ENCODE data around the gene HCK.
"Not testable (repeated sequence)": the region's sequence is repeated elsewhere in the genome, so short reads cannot be mapped to it uniquely, and the experiment has no call there.

The HCK gene

GRCh38 chr20:32108814-32109391, 56.9 kb downstream of the HCK start:
- DNase-seq (ENCODE audit: low read depth) = no peak

GRCh38 chr20:32109392-32110172, 57.5 kb downstream of the HCK start, which contains the start of gene TM9SF4:
Gene TM9SF4 (plus strand): TSS chr20:32109714. CDS start chr20:32109741, 27 bp downstream.
- peak; percentile 82 for DNase-seq (ENCODE audit: low read depth)

DNA sequence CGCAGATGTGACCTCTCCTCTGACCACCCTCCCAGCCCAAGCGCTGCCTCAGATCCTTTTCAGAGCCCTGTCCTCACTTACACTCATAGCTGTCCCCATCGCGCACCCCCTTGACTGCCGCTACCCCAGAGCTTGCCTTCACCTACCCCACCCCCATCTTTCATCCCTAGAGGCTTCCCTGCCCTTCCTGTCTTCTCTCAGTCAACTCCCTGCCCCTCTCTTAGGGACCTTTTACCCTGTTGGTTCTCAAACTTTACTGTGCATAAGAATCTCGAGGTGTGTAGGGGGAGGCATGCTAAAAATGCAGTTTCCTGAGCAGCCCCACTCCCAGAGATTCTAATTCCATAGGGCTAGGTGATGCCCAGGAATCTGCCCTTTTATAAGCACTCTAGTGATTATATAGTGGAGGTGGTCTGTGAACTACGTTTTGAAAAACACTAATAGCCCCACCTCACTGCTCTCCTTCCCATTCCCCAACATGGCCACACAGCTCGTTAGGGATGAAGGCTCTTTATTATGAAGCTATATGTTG, 58.2 kb downstream of the HCK start:
- DNase-seq (ENCODE audit: low read depth) = peak; percentile 2

GRCh38 chr20:32110727-32111126, 58.7 kb downstream of the HCK start:
- no peak for DNase-seq (ENCODE audit: low read depth)

DNA sequence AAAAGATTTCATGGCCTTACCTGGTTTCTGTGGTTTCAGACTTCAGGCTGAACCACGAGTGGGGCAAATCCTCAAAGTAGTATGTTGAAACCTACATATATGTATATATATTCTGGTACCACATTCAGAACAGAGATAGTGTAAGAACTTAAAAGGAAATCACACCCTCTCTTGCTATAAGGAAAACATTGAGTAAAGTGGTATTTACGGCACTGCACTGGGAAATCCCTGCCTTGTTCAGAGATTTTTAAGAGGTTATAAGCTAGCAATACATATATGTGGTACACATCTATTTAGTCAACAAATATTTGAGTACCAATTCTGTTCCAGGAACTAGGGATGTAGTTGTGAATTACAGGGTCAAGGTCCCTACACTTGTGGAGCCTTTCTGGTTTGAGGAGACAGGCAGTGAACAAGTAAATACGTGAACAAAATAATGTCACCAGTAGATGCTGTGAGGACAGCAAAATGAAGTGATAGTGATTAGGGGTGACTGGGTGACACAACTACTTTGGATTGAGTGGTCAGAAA, 59.2 kb downstream of the HCK start:
- no peak for DNase-seq (ENCODE audit: low read depth)

DNA sequence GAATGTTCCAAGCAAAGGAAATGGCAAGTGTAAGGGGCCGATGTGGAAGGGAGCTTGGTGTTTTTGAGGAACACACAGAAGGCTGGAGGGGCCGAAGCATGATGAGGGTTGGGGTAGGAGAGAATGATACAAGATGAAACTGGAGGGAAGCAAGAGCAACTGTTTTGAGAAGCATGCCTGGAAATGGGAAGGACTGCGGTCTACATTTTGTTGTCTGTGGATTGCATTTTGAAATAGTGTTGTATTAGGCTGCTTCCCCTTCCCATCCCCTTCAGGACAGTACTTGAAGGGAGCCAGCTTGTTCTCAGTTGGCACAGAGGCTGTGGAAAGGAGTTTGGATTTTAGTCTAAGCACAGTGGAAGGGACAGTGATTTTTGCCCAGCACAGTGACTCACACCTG, 59.7 kb downstream of the HCK start:
- no peak for DNase-seq (ENCODE audit: low read depth)

DNA sequence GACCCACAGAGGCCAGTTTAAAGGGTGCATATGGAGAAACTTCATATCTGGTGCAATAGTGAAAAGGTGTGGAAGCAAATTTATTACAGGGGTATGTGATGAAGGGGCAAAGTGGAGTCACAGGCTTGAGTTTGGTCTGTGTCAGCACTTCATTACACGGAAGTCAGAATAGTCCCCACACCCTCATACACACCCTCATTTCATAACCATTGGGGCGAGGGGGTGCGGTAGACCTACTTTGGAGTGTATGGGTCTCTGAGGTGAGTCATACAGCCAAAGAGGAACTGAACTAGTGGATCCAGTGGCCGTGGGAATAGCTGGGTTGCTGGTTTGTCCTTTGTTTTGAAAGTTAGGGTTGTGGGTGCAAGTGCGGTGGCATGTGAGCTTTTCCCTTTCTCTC, 60.8 kb downstream of the HCK start:
- DNase-seq (ENCODE audit: low read depth) = no peak

DNA sequence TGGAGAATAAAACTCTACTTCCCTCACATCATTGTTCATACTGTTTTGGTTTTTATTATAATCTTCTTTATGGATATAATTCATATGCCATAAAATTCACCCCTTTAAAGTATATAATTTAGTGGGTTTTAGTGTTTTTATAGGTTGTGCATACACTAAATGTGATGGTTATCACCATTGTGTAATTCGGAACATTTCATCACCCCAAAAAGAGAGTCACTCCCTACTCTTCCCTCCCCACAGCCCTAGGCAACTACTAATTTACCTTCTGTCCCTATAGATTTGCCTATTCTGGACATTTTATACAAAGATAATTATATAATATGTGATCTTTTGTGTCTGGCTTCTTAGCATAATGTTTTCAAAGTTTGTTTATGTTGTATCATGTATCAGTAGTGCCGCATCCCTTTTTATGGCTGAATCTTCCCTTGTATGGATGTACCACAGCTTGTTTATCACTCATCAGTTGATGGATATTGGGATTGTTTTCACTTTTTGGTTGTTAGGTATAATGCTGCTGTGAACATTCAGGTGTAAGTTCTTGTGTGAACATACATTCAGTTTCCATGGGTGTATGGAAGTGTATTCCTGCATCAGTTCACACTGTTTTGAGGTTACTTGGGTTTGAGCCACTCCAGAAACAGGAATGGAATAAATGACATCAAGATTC, 61.7 kb downstream of the HCK start:
- no peak for DNase-seq (ENCODE audit: low read depth)

DNA sequence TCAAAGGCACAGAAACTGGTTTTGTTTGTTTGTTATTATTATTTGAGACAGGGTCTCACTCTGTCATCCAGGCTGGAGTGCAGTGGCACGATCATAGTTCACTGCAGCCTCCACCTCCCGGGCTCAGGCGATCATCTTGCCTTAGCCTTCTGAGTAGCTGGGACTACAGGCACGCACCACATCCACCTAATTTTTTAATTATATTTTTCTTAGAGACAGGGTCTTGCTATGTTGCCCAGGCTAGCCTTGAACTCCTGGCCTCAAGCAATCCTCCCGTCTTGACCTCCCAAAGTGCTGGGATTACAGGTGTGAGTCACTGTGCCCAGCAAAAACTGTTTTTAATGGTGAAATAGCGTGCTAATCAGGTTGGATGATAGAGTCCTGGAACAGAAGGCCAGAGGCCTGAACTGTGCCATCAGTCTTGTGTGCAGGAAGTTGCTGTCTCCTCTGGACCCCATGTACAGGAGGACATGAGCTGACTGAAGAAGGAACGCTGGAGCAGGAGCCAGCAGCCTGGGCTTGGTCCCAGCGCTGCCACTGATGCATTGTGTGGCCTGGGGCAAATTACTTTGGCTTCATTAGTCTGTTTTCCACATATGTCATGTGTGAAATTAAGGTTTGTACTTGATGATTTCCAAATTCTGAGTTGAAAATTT, 62.4 kb downstream of the HCK start:
- no peak for DNase-seq (ENCODE audit: low read depth)

DNA sequence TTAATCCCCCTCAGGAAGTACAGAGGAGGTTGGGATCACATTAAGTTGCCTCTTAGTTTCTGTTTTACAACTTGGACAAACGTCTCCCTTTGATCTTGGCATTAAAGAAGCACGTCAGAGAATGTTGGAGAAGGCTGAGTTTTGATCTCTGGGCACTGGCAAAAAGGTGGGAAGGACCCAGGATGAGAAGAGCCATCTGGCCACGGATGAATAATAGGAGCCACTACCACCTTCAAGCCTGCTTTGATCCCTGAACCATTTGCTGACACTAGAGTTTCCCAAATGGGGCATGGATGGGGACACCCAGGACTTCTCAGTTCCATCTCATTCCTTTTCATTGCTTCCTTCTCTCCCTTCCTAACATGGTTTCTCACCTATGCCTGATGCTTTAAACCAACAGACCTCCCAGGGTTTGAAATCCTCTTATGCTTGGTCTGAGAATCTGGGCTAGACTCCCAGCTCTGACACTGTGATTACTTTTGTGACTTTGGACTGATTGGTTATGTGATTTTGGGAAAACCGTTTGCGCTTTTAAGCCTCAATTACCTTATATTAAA, 63.2 kb downstream of the HCK start:
- DNase-seq (ENCODE audit: low read depth) = no peak

DNA sequence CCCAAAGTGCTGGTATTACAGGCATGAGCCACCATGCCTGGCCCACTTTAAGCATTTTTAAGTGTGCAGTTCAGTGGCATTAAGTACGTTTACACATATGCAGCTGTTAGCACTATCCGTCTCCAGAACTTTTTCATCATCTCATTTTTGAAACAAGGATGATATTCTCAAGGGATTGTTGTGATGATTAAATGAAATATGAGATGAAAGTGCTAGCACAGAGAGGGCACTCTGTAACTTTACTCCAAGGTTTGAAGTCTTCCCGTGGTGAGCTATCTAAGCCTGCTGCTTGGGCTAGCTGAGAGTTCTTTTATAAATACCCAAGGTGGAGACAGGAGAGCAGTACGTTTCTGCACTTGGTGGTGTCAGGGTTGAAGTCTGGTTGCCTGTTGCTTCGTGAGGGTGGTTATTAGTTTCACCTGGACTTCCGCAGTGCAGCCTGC, 64.1 kb downstream of the HCK start:
- DNase-seq (ENCODE audit: low read depth) = no peak

- DNase-seq (ENCODE audit: low read depth) = not testable (repeated sequence)
Observed at GRCh38 chr20:32116796-32117195, 64.8 kb downstream of the HCK start.

GRCh38 chr20:32118427-32118826, 66.4 kb downstream of the HCK start:
- not testable (repeated sequence) for DNase-seq (ENCODE audit: low read depth)

DNA sequence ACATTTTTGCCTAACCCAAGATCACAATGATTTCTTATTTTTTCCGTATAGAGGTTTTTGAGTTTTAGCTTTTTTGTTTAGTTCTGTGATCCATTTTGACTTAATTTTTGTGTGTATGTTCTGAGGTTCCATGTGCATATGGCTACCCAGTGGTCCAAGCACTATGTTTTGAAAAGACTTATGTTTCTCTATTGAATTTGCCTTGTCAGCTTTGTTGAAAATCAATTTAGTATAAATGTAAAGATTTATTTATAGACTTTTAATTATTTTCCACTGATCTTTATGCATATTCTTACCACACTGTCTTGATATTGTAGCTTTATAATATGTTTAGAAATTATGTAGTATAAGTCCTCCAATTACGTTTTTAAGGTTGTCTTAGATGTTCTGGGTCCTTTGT, 67.7 kb downstream of the HCK start:
- DNase-seq (ENCODE audit: low read depth) = no peak

DNA sequence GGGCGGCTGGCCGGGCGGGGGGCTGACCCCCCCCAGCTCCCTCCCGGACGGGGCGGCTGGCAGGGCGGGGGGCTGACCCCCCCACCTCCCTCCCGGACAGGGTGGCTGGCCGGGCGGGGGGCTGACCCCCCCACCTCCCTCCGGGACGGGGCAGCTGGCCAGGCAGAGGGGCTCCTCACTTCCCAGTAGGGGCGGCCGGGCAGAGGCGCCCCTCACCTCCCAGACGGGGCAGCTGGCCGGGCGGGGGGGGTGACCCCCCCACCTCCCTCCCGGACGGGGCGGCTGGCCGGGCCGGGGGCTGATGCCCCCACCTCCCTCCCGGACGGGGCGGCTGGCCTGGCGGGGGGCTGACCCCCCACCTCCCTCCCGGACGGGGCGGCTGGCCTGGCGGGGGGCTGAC, 69.9 kb downstream of the HCK start:
- DNase-seq (ENCODE audit: low read depth) = not testable (repeated sequence)

DNA sequence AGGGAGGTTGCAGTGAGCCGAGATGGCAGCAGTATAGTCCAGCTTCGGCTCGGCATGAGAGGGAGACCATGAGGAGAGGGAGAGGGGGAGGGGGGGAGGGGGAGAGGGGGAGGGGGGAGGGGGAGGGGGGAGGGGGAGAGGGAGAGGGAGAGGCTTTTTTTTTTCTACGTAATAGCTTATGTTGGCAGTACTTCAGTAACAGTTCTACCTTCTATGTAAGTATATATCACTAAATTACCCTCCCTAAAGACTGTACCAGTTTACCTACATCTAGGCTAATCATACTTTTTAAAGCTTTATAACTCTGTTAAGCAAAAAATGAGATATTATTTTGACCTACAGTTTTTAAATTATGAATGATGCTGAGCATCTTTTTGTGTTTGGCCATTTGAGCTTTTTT, 71.0 kb downstream of the HCK start:
- DNase-seq (ENCODE audit: low read depth) = no peak

DNA sequence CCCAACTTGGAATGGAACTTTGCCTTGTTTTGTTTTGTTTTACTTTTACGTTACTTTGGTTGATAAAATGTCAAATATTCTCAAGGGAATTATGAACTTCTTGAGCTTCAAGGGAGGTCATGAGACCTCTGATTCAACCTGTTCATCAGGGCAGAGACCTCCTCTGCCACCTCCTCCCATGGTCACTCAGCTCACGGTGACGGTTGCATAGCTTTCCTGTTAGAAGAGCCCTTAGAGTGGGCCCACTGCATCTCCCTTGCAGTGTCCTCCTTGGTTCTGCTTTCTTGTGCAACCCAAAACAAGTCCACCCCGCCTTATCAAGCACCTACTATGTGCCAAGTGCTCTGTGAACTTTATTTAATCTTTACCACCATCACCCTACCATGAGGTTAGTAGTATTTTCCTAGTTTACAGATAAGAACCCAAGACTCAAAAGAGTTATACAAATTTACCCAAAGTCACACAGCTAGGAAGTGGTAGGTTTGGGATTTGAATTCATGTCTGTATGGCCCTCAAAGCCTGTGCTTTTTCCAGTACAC, 72.9 kb downstream of the HCK start:
- no peak for DNase-seq (ENCODE audit: low read depth)

DNA sequence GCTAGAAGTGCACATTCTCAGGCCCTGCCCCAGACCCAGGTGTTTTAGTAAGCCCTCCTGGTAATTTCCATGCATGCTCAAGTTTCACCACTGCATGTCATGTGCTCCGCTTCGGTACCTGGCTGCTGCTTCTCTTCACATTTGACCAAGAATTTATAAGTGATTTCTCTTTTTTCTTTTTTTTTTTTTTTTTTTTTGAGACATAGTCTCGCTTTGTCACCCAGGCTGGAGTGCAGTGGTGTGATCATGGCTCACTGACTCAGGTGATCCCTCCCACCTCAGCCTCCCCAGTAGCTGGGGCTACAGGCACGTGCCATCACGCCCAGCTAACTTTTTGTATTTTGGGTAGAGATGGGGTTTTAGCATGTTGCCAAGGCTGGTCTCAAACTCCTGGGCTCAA, 73.5 kb downstream of the HCK start:
- DNase-seq (ENCODE audit: low read depth) = no peak

- no peak for DNase-seq (ENCODE audit: low read depth)
Observed at GRCh38 chr20:32126919-32127318, 74.9 kb downstream of the HCK start.

DNA sequence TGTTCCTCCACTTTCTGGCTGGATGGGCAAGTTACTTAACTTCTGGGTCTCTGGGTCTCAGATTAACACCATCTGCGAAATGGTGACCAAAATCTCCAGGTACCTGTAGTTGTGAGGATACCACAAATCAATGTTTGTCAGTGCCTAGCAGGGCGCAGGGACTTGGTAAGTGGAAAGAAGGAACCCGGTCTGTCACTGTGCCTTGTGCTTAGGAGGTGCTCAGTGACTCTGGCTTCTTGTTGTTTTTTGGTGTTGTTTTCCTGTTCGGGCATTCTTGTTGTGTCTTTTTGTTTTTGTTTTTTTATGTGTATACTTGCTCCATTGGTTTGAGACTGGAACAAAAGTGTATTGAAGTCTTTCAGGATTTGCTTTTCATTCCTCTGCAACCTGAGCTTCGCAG, 75.3 kb downstream of the HCK start:
- DNase-seq (ENCODE audit: low read depth) = no peak

DNA sequence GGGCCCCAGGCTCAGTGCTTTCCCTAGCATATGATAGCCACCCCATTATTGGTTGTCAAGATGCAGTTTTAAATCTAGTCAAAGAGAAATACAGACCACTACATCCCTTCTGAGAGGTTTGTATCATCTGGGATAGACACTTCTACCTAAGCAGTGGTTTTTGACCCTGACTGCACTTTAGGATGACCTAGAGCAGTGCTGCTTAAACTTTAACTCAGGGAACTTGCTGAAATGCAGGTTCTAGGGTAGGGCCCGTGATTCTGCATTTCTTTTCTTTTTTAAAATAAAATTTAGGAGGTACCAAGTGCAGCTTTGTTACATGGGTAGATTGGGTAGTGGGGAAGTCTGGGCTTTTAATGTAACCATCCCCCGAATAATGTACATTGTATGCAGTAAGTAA, 76.1 kb downstream of the HCK start:
- DNase-seq (ENCODE audit: low read depth) = no peak

DNA sequence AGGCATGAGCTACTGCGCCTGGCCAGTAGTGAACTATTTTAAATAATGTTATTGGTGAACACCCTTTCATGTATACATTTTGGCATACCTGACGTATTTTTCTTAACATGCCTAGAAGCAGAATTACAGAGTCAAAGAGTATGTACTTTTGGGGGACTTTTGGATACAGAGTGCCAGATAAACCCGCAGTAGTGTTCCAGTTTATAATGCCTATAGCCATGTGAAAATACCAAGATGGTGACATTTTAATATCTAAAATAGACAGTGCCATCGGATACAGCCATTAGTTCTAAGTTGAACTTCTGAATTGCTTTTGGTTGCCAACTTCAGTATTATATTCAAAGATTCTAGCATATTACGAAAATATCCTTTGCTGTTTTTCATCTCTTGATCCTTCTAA, 77.8 kb downstream of the HCK start:
- DNase-seq (ENCODE audit: low read depth) = no peak

Data from activated gamma-delta T cell treated with anti-CD3 and anti-CD28 coated beads, Interleukin-2, amount 50 U/mL, for 16 hours (primary cell).